GM21786 (cell line): ENCODE results near the gene COL4A2.

Source experiments
- ATAC-seq: cut with Tn5 transposase; IDR thresholded peaks from one replicate; pipeline ENCODE4 v1.9.1; 2021; ENCODE audit not compliant: unreplicated experiment

The COL4A2 gene

DNA sequence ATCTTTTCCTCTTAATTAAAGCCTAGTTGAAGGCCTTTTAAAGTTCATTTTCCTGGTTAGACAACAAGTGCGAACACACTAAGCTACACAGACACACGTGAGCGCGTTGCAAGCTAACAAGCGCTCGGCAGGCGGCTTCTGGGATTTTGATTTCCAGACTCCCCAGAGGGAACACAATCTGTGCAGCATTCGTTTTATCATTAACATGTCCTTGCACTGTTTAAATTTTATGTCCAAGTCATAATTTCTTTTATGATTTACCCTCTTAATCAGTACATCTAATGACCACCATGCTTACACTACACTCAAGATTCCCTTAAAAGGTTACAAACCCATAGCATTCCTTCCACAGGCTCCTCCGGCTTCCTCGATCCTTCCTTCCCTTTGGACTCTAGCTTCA is 16.9 kb upstream of the COL4A2 start:
- no peak for ATAC-seq

- ATAC-seq = no peak
These were observed 16.3 kb upstream of the COL4A2 start for GRCh38 chr13:110290826-110291225.

GRCh38 chr13:110291286-110291685 is 15.8 kb upstream of the COL4A2 start:
- no peak for ATAC-seq

GRCh38 chr13:110293037-110293436 is 14.0 kb upstream of the COL4A2 start:
- no peak for ATAC-seq

DNA sequence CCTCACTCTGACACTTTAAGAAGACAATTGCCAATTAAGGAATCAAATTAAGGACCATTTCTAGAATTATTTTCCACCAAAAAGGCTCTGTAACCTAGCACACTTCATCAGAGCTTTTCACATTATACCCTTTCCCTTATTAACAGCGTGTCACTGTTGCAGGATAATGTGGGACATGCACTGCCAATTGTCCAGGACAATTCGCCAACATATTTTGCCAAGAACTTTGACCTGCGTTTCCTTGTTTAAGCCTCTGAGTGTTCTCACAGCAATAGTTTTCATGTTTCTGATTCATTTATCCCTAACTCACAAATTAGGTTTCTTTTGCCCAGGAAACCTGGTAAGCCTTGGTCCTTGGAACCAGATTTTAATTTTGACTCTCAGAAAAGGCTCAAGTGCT is 13.4 kb upstream of the COL4A2 start:
- no peak for ATAC-seq

DNA sequence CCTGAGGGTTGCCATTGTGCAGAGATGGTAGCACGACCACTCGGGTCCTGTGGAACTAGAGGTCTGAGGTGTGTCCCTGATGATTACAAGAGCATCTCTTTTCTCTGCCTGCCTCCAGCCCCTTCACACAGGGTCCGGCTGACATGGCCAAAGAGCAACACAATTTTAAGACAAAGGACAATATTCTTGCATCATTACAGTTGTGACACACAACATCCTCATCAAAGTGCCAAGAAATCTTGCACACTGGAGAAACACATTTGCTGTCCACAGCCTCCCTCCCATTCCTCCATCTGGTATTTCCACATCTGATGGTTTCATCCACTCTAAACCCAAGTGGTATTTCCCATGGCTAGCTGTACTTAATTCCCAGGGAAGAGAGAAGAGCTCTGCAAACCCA is 12.9 kb upstream of the COL4A2 start:
- ATAC-seq = no peak

GRCh38 chr13:110294622-110295021 is 12.5 kb upstream of the COL4A2 start:
- no peak for ATAC-seq

GRCh38 chr13:110297011-110297410 is 10.1 kb upstream of the COL4A2 start:
- ATAC-seq = no peak

DNA sequence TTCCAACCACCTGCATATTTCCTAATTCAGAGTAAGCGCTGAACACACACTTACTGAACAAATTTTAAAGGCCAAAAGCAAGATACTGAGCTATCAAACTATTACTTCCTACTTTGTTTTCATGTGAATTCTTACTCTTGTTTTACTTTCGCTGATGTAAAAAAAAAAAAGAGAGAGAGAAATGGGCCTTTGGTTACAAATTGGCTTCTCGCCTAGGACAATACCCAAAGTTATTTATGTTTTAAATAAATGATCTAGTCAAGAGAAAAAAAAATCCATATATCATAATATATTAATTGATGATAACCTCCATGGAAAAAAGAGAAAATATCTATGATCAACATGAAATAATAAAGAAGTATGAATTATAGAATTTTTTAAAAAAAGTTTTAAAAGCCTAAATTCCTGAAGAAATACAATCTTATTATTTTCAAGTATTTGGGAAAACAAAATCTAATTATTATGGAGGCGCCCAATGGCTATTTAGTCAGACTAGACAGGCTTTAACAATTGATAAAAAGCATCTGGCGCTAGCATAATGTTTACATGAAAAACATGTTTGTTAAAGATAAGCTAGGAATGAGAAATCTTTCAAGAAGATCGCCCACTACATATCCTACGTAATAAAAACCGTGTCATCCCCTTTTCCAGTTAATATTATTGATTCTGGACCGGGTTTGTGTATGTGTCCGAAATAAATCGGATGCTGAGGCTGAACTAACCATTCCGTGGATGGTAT is 9.1 kb upstream of the COL4A2 start:
- no peak for ATAC-seq

- peak; percentile 48 for ATAC-seq
These were observed 8.4 kb upstream of the COL4A2 start for GRCh38 chr13:110298505-110299282.

DNA sequence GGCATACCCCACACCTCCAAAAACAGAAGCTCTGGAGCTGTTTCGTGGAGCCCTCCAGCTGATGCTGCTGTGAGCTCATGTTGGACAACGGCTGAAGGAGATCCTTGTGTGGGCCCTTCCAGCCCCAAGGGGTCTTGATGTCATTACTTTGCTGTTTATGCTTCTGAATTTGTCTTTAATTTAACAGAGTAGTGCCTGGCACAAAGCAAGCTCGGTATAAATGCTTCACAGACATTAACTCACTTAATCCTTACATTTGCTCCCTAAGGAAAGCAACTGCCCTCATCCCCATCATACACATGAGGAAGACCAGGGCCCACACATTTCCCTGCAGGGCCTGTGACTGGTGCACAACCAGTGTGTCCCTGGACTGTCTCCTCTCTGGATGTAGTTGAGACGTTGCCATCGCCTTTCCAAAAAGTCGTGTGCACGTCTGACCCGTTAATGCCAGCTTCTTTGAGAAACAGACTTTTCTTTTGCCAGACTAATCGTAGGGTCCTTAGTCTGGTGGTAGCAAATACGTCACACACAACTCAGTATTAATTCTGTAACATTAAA is 7.7 kb upstream of the COL4A2 start:
- ATAC-seq = no peak

DNA sequence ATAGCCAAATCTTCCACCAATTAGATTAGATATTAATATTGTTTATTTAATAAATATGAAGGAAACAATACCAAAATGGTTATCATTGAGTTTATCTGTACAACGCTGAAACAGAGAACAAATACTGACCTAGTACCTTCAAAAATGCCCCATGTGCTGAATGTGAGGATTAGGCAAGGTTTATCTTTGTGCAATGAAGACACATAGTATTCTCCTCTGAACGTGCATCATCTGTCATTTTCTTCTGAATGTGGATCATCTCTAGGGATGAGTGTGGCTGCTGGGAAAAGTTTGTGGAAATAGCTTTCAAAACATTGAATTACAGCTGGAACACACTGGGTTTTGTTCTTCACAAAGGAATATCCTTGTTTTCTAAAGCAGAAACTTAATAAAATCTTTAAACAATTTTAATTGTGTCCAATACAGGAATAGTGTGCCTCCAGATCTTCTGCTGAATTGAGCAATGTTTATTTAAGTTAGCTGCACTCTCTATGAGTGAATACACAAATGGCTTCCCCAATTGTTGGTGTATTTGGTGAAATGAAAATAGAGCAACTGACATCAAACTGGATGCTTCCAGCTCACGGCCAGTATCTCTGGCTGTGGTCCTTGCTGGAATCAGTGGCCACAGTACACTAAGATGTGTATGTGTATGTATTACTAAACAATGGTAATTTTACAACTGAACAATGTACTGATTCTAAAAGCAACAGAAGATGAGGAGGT is 6.8 kb upstream of the COL4A2 start:
- ATAC-seq = no peak

- ATAC-seq = no peak
These were observed 6.0 kb upstream of the COL4A2 start for GRCh38 chr13:110301083-110301482.

DNA sequence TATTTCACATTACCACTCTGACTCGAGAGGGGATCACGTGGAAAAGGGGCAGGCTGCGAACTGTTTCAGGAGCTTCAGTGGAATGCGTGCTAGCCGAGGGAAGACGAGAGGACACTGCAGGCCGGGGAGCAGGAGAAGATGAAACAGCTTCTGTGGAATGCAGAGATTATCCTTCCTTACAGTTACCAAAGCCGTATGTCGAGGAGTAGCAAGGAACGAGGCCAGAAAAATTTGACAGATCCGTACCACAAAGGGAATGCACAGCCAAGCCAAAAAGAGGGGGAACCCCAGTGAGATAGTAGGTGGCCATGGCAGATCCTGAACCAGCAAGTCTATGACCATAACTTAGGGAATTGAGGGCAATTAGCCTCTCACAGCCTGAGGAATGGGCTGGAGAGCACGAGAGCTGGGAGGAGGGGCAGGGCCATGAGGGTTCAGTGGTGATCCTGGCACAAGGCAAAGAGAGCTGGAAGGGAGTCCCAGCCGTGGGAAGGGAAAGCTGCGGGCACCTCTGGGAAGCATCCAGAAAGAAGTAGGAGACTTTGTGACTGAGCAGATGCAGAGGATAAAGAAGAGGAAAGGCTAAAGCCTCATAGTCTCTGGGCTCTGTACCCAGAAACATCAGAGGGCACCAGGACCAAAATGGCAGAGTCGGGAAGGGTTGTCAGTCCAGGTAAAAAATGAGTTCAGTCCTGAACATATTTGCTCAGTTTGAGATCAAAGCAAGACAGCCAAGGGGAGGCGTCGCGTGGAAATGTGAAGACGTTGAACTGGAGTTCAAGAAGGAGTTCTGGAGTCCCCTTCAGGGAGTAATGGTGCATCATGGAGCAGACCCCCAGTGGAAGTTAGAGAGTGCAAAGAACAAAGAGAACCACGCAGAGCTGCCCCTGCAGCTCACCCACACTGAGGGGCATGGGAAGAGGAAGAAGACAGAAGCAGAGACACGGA is 5.2 kb upstream of the COL4A2 start:
- ATAC-seq = no peak

- ATAC-seq = no peak
These were observed 4.1 kb upstream of the COL4A2 start for GRCh38 chr13:110302997-110303396.

GRCh38 chr13:110303644-110304043 is 3.4 kb upstream of the COL4A2 start:
- ATAC-seq = no peak

DNA sequence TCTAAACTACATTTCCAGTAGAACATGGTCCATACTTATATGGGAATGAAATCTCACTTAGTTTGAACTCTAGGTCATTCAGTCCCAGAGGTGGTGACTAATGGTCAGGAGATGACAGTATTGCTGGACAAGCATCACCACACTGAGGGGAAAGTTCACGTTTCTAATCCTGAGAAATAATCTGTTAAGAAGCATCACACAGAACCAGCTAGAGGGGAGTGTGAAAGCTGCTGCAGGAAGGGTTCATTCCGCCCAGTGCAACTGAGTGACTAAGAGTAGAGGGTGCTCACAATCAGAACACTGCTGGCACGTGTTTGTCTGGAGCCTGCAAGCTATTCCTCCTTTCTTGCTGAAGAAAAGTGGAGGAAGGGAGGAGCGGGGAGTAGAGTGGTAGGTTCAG is 2.8 kb upstream of the COL4A2 start:
- no peak for ATAC-seq

GRCh38 chr13:110305001-110305400 is 2.1 kb upstream of the COL4A2 start:
- ATAC-seq = no peak

DNA sequence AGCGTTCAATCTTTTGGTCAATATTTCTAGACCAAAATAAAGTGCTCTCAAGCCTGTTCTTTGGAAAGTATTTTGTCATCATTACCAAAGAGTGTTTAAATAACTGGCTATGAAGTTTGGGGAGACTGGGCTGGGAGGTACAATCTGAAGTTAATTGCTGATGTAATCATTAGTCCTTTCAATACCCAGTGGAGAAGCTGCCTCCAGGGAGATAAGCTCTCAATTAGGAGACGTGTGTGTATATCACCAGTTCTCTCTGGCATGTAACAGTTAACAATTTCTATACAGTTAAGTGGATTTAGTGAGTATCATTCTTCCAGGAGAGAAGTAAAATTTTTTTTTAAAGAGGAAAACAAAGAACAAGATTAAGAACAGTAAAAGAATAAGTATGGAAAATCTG is 1.5 kb upstream of the COL4A2 start:
- no peak for ATAC-seq

DNA sequence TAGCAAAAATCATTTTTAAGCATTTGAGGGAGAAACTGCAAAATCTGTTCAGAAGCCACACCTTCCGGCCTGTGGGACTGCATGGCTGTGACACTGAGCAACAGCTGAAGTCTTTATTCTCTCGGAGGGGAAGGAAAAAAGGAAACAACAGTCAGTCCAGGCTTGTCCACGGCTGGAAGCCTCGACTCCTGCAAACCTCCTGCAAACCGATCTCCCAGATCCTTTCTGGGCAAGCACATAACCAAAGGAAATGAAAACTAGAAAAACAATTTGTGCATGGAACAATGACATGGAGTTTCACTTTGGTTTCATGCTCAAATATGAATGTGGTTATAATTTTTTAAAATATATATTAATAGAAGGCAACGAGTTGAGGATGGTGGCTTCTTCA is 1.1 kb upstream of the COL4A2 start:
- no peak for ATAC-seq
